HFFc6 (cell line): ENCODE results near the gene TMEM41A. TPM values are rescaled to one million over a fixed set of nuclear protein-coding genes. Genes with fewer than 3 reads are reported as not detected.

ENCODE experiments used
- DNase-seq: peaks from one replicate; pipeline ENCODE4 v3.0.0-alpha.2; 2018
- H3K27ac Mint-ChIP-seq: 2 replicates; pipeline ENCODE4 v1.8.0; 2020; ENCODE audit warnings: mild to moderate bottlenecking, mixed read lengths
- H3K27me3 Mint-ChIP-seq: 2 replicates; pipeline ENCODE4 v1.8.0; 2021; ENCODE audit warnings: mild to moderate bottlenecking, moderate library complexity, mixed read lengths; ENCODE audit not compliant: insufficient read depth
- H3K36me3 Mint-ChIP-seq: 2 replicates; pipeline ENCODE4 v1.8.0; 2021; ENCODE audit warnings: low read depth, mixed read lengths
- H3K4me1 Mint-ChIP-seq: 2 replicates; pipeline ENCODE4 v1.8.0; 2020; ENCODE audit warnings: low read depth, mixed read lengths
- H3K4me3 Mint-ChIP-seq: 2 replicates; pipeline ENCODE4 v1.8.0; 2020; ENCODE audit warnings: mild to moderate bottlenecking, moderate library complexity, mixed read lengths
- H3K9me3 Mint-ChIP-seq: 2 replicates; pipeline ENCODE4 v1.8.0; 2020; ENCODE audit warnings: mild to moderate bottlenecking, mixed read lengths
- total RNA-seq, 6 experiments: library from RNA; stranded (reverse); fragmentation: NEBNext Ultra II Directional; extraction: Animal tissue kit (Norgen Biotek cat#: 25700); gene quantifications; 2 replicates in 1 of 6; 3 replicates in 5 of 6; pipeline ENCODE4 v1.2.3, GENCODE V29; 2021
- TF ChIP-seq, protein P1 (sequence below): fragments of 200-600 bp; sonication (generic); IDR thresholded peaks from 2 replicates; pipeline ENCODE4 v1.5.0; 2021; ENCODE audit warnings: antibody characterized with exemption, mild to moderate bottlenecking

TMEM41A gene
- total RNA-seq, 6 experiments from 2014 or later, result 13.2 to 16.7 (median 15.1) TPM

GRCh38 chr3:185521349-185522138 lies 22.7 kb upstream of the TMEM41A start:
- no peak for DNase-seq
- H3K27ac Mint-ChIP-seq, result no peak overlapping the region
- H3K9me3 Mint-ChIP-seq, result no peaks in the 10 kb centered on the region
- no peaks in the 10 kb centered on the region for H3K4me1 Mint-ChIP-seq
- TF ChIP-seq, protein P1, sequence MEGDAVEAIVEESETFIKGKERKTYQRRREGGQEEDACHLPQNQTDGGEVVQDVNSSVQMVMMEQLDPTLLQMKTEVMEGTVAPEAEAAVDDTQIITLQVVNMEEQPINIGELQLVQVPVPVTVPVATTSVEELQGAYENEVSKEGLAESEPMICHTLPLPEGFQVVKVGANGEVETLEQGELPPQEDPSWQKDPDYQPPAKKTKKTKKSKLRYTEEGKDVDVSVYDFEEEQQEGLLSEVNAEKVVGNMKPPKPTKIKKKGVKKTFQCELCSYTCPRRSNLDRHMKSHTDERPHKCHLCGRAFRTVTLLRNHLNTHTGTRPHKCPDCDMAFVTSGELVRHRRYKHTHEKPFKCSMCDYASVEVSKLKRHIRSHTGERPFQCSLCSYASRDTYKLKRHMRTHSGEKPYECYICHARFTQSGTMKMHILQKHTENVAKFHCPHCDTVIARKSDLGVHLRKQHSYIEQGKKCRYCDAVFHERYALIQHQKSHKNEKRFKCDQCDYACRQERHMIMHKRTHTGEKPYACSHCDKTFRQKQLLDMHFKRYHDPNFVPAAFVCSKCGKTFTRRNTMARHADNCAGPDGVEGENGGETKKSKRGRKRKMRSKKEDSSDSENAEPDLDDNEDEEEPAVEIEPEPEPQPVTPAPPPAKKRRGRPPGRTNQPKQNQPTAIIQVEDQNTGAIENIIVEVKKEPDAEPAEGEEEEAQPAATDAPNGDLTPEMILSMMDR, result no peak
- peaks cover 17% of the 10 kb centered on the region for H3K27me3 Mint-ChIP-seq
- H3K36me3 Mint-ChIP-seq, result no peaks in the 10 kb centered on the region
- no peak overlapping the region for H3K4me3 Mint-ChIP-seq

DNA sequence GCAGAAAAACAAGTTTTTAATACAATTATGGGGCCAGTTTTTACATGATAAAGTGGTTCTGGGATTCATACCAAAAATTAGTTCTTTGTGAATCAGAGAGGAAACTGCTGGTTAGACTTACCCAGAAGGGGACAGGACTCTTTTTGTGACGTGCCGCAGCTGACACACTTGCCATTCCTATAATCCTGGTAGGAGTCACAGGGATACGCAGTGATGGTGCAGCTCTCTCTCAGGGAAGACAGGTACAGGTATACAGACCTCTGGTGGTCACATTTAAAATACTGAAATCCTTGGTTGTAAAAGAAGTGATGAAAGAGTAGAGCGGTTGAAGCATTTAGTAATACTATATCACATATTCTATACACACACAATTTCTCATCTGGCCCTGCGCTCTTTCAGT lies 20.2 kb upstream of the TMEM41A start:
- Mint-ChIP-seq H3K4me3 (no peak overlapping the region), H3K4me1 (no peaks in the 10 kb centered on the region), H3K9me3 (no peaks in the 10 kb centered on the region), H3K27ac (no peak overlapping the region), H3K36me3 (no peaks in the 10 kb centered on the region), H3K27me3 (peaks cover 18% of the 10 kb centered on the region)
- no peak for DNase-seq
- TF ChIP-seq, protein P1, result no peak

- Mint-ChIP-seq H3K36me3 (no peaks in the 10 kb centered on the region), H3K9me3 (no peaks in the 10 kb centered on the region), H3K4me1 (no peaks in the 10 kb centered on the region), H3K27ac (no peak overlapping the region), H3K4me3 (no peak overlapping the region), H3K27me3 (peaks cover 24% of the 10 kb centered on the region)
- TF ChIP-seq, protein P1, result no peak
- DNase-seq, result no peak
These were observed 18.7 kb upstream of the TMEM41A start for GRCh38 chr3:185517387-185518130.

DNA sequence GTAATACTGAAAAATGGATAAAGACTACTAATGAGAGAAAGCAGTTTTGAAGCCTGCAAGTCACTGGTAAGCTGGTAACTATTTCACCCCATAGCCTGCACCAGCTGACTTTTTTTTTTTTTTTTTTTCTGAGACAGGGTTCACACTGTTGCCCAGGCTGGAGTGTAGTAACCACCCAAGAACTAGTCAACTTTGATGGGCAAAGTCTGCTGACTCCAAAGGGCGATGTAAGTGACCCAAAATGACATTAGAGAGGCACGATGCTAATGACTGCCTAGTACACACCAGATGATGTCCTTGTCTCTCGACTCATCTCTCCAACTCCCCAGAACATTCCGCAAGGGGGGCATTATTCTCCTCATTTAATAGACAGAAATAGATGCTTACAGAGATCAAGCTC lies 12.9 kb upstream of the TMEM41A start:
- H3K9me3 Mint-ChIP-seq, result no peaks in the 10 kb centered on the region
- no peak for DNase-seq
- peaks cover 24% of the 10 kb centered on the region for H3K27me3 Mint-ChIP-seq
- H3K27ac Mint-ChIP-seq, result no peak overlapping the region
- H3K4me3 Mint-ChIP-seq, result no peak overlapping the region
- no peaks in the 10 kb centered on the region for H3K36me3 Mint-ChIP-seq
- H3K4me1 Mint-ChIP-seq, result no peaks in the 10 kb centered on the region
- TF ChIP-seq, protein P1, result no peak

- H3K27me3 Mint-ChIP-seq, result peaks cover 23% of the 10 kb centered on the region
- no peaks in the 10 kb centered on the region for H3K9me3 Mint-ChIP-seq
- no peaks in the 10 kb centered on the region for H3K4me1 Mint-ChIP-seq
- no peak for DNase-seq
- TF ChIP-seq, protein P1, result no peak
- H3K36me3 Mint-ChIP-seq, result no peaks in the 10 kb centered on the region
- H3K4me3 Mint-ChIP-seq, result no peak overlapping the region
- no peak overlapping the region for H3K27ac Mint-ChIP-seq
These were observed 9.6 kb upstream of the TMEM41A start for GRCh38 chr3:185508335-185508991.
